ENCODE results near the gene C1S. TPM values are rescaled to one million over a fixed set of nuclear protein-coding genes. Genes with fewer than 3 reads are reported as not detected.

C1S gene
- total and polyA plus RNA-seq, 2 of the 4 experiments (the other 2 are of a cell fraction), result 49.6 to 85.4 TPM

- Histone ChIP-seq H3K36me3 (ENCODE audit: control insufficient read depth, insufficient read depth, low read length) (no peaks in the 10 kb centered on the region), H3K9ac (ENCODE audit: low read depth, low read length) (no peak overlapping the region), H3K23ac (ENCODE audit: low read depth, low read length) (no peak overlapping the region), H3K4me3 (ENCODE audit: insufficient read depth, low read depth, low read length) (no peak overlapping the region), H2BK15ac (ENCODE audit: low read depth, low read length) (no peak overlapping the region), H3K56ac (ENCODE audit: extremely low read depth, insufficient read depth, low read length) (no peak overlapping the region), H2AK9ac (replicated peaks; ENCODE audit: low read depth, low read length, poor library complexity) (no peak overlapping the region), H3K4ac (ENCODE audit: low read depth, low read length) (no peak overlapping the region), H3K79me1 (ENCODE audit: low read depth in 1 of 2, low read length in 2 of 2) (no peaks in the 10 kb centered on the region), H2AK5ac (ENCODE audit: low read depth, low read length) (no peak overlapping the region), H2BK120ac (ENCODE audit: low read depth, low read length) (no peak overlapping the region), H4K91ac (ENCODE audit: insufficient read depth, low read depth, low read length) (no peak overlapping the region), H2AFZ (replicated peaks; ENCODE audit: low read length, poor library complexity) (no peak overlapping the region), H4K20me1 (ENCODE audit: insufficient read depth, low read length) (no peaks in the 10 kb centered on the region), H3K9me3 (ENCODE audit: control insufficient read depth, insufficient read depth, low read length) (no peaks in the 10 kb centered on the region), H3K9me1 (ENCODE audit: insufficient read depth, low read length) (no peaks in the 10 kb centered on the region), H3K4me2 (ENCODE audit: low read depth, low read length) (no peak overlapping the region), H4K8ac (ENCODE audit: low read depth in 2 of 2, low read length in 2 of 2) (no peak overlapping the region), H2BK5ac (ENCODE audit: low read depth, low read length, poor library complexity, severe bottlenecking) (no peak overlapping the region), H3K27me3 (ENCODE audit: control insufficient read depth, insufficient read depth, low read length) (peaks cover 18% of the 10 kb centered on the region), H3K27ac (ENCODE audit: insufficient read depth, low read length) (no peak overlapping the region), H3K14ac (replicated peaks; ENCODE audit: low read depth, low read length) (no peak overlapping the region), H2BK20ac (ENCODE audit: low read depth, low read length) (no peak overlapping the region), H3K18ac (ENCODE audit: low read depth, low read length) (no peak overlapping the region), H4K5ac (ENCODE audit: low read depth, low read length) (no peak overlapping the region), H3K4me1 (ENCODE audit: control insufficient read depth, insufficient read depth, low read length) (no peaks in the 10 kb centered on the region; the same call in 1 of the 2 replicates)
- dilution Hi-C loops (cut with HindIII; ENCODE audit: low sequenced_read_pairs, unreplicated experiment) (no loop called here), intact Hi-C loops (cut with micrococcal nuclease) (no loop called here), in situ Hi-C loops (cut with MboI; ENCODE audit: low sequenced_read_pairs) (loop anchor here (25.0 kb wide), 1 partner anchor 582 kb away; no protein-coding TSS in a partner anchor)
- ATAC-seq (ENCODE audit: low read depth), result no peak
- TF ChIP-seq BHLHE40 (IDR thresholded peaks at IDR 0.05; ENCODE audit: low read depth, low read length) (no peak), RAD21 (IDR thresholded peaks at IDR 0.05; ENCODE audit: low read length) (no peak), CTCF (conservative IDR thresholded peaks at IDR 0.05; ENCODE audit: low read depth, low read length) (no peak), MAFK (IDR thresholded peaks at IDR 0.05; ENCODE audit: low read depth, low read length) (no peak), RCOR1 (IDR thresholded peaks at IDR 0.05; ENCODE audit: insufficient replicate concordance, low read length) (no peak), FOS (IDR thresholded peaks at IDR 0.05; ENCODE audit: low read depth, low read length) (no peak), NFE2L2 (IDR thresholded peaks at IDR 0.05; ENCODE audit: low read depth, low read length) (no peak), MAZ (IDR thresholded peaks at IDR 0.05; ENCODE audit: borderline replicate concordance, low read depth, low read length) (no peak), POLR2A (IDR thresholded peaks at IDR 0.05; ENCODE audit: low read depth, low read length) (no peak), SMC3 (IDR thresholded peaks at IDR 0.05; ENCODE audit: low read depth, low read length) (no peak), CHD1 (IDR thresholded peaks at IDR 0.05; ENCODE audit: low read depth, low read length) (no peak), RFX5 (IDR thresholded peaks at IDR 0.05; ENCODE audit: low read depth, low read length) (no peak), CEBPB (IDR thresholded peaks at IDR 0.05; ENCODE audit: low read depth, low read length) (no peak), MXI1 (IDR thresholded peaks at IDR 0.05; ENCODE audit: borderline replicate concordance, low read depth, low read length) (no peak)
- TF ChIP-seq, protein P1, sequence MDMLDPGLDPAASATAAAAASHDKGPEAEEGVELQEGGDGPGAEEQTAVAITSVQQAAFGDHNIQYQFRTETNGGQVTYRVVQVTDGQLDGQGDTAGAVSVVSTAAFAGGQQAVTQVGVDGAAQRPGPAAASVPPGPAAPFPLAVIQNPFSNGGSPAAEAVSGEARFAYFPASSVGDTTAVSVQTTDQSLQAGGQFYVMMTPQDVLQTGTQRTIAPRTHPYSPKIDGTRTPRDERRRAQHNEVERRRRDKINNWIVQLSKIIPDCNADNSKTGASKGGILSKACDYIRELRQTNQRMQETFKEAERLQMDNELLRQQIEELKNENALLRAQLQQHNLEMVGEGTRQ (IDR thresholded peaks at IDR 0.05; ENCODE audit: low read depth, low read length), result no peak
- TF ChIP-seq, protein P2, sequence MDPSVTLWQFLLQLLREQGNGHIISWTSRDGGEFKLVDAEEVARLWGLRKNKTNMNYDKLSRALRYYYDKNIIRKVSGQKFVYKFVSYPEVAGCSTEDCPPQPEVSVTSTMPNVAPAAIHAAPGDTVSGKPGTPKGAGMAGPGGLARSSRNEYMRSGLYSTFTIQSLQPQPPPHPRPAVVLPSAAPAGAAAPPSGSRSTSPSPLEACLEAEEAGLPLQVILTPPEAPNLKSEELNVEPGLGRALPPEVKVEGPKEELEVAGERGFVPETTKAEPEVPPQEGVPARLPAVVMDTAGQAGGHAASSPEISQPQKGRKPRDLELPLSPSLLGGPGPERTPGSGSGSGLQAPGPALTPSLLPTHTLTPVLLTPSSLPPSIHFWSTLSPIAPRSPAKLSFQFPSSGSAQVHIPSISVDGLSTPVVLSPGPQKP (IDR thresholded peaks at IDR 0.05; ENCODE audit: borderline replicate concordance, low read depth, low read length), result no peak
- ChIA-PET POLR2A (ENCODE audit: unreplicated experiment) (no interaction called here), CTCF (no interaction called here)
- BruUV-seq (replicated peaks), result no TSS peak
- DNase-seq, result no peak
- WGBS, 2 experiments (ENCODE audit: extremely low coverage in 2 of 2, insufficient read length in 1 of 2), result no CpG with 5 or more reads among the region's 4 CpGs
Measured at GRCh38 chr12:7054925-7055324, 5.6 kb upstream of the C1S start.

Data from IMR-90 (cell line).